GM12864 (cell line): Measurements from ENCODE around the gene ADAMTSL2.

Source experiments
- DNase-seq: peaks from one replicate; pipeline ENCODE4 v3.0.0-alpha.2; 2011; ENCODE audit warnings: low read depth
- H3K4me3 ChIP-seq: 2 replicates; pipeline ENCODE4 v1.5.1; 2011; ENCODE audit warnings: mild to moderate bottlenecking, low read depth, low read length, control low read depth
- CTCF ChIP-seq: IDR thresholded peaks from 2 replicates; pipeline ENCODE4 v1.5.1; 2011; ENCODE audit warnings: low read depth, mild to moderate bottlenecking, moderate library complexity, low read length, control low read depth, inconsistent platforms; ENCODE audit errors: missing control alignments

ADAMTSL2 gene

DNA sequence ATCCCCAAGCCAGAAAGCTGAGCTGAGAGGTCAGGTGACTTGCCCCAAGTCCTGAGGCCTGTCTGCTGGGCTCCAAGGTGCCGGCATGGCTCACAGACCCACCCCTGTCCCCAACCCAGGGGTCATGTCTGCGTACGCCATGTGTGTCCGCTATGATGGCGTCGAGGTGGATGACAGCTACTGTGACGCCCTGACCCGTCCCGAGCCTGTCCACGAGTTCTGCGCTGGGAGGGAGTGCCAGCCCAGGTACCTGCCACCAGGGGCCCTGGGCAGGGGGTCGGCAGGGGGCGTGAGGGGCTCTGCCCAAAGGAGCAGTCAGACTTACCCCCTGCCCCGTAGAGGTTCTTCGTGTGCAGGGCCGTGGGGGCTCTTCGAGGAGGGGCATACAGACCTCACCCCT lies 32.3 kb downstream of the ADAMTSL2 start:
- no peak for DNase-seq
- H3K4me3 ChIP-seq: no peak overlapping the region
- TF ChIP-seq CTCF: no peak

DNA sequence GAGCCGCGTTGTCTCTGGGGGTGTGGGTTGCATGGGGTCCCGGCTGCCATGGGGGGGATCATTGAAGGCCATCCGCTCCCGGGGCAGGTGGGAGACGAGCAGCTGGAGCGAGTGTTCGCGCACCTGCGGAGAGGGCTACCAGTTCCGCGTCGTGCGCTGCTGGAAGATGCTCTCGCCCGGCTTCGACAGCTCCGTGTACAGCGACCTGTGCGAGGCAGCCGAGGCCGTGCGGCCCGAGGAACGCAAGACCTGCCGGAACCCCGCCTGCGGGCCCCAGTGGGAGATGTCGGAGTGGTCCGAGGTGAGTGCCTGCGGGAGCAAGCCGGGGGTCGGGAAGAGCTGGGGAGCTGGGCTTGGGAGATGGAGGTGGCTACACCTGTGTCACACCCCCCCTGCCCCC lies 33.7 kb downstream of the ADAMTSL2 start:
- H3K4me3 ChIP-seq: no peak overlapping the region
- DNase-seq: no peak
- no peak for TF ChIP-seq CTCF

DNA sequence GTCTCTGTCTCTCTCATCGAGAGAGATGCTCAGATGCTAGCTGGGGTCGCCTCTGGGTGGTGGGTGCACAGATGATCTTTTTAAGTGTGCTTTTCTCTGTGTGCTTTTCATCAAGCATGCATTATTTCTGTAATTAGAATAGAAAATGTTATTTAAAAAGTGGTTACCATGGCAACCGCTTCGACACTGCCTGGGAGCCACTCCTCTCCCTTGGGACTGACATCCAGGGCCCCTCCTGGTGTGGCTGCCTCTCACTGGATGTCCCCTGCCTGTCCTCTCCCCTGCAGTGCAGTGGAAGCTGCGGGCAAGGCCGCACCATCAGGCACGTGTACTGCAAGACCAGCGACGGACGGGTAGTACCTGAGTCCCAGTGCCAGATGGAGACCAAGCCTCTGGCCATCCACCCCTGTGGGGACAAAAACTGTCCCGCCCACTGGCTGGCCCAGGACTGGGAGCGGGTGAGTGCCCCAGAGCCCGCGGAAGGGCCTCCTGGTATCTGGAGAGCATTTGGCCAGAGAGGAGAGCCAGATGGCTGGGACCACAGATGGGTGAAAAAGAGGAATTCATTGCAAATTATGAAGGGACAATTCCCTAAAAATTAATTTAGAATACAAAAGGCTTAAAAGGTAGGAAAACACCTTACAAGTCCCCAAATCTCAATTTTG lies 34.7 kb downstream of the ADAMTSL2 start:
- TF ChIP-seq CTCF: no peak
- no peak for DNase-seq
- no peak overlapping the region for H3K4me3 ChIP-seq

GRCh38 chr9:133569891-133570690 lies 35.6 kb downstream of the ADAMTSL2 start:
- H3K4me3 ChIP-seq: no peak overlapping the region
- TF ChIP-seq CTCF: no peak
- no peak for DNase-seq

DNA sequence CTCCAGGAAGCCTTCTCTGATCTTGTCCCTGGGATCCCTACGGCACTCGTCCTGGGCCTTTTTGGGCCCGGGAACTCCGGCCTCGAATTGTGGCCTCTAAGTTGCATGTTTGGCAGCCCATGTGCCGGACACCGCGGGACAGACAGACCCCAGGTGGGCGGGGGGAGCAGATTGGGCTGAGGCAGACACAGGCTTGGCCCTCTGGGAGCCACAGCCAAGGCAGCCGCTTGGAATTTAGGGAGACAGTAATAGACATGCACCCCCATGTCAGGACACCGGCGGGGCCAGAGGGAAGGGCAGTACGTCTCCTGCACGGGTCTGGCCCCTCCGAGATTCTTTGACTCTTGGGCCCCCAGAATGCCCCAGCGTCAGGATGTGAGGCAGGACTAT lies 36.2 kb downstream of the ADAMTSL2 start:
- no peak for TF ChIP-seq CTCF
- DNase-seq: no peak
- no peak overlapping the region for H3K4me3 ChIP-seq

DNA sequence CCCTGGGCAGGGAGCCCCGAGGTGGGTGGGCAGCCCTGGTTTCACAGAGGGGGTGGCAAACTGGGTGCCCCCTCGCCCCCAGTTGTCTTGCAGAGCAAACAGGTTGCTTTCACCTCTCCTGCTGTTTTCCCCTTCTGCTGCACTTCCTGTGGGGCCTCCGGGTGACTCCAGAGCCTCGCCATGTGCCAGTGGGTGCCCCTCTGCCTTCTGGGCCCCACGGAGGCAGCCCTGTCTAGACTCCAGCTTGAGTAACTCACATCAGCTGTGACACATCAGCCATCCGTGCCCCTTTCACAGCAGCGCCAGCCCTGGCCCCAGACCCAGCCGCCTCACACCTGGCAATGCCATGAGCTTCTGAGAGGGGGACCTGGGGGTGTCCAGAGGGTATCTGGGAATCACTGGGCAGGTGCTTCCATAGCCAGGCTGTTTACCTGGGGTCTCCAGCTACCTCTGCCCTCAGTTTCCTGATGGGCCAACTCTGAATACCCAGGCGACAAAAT lies 36.9 kb downstream of the ADAMTSL2 start:
- TF ChIP-seq CTCF: no peak
- no peak overlapping the region for H3K4me3 ChIP-seq
- DNase-seq: no peak
